Stomach smooth muscle (tissue), 2 donors: Measurements from ENCODE around the gene LRAT.

ENCODE experiments used
- H3K27ac ChIP-seq: one replicate; pipeline ENCODE4 v1.7.0; 2013; ENCODE audit warnings: mild to moderate bottlenecking, low read length, inconsistent platforms
- H3K27me3 ChIP-seq, 2 donors: one replicate each; pipeline ENCODE4 v1.7.0; 2013; ENCODE audit warnings: low read length in 2 of 2; ENCODE audit not compliant: insufficient read depth in 2 of 2, control insufficient read depth in 1 of 2
- H3K36me3 ChIP-seq, 2 donors: one replicate each; pipeline ENCODE4 v1.7.0; 2013; ENCODE audit warnings: low read length in 2 of 2; ENCODE audit not compliant: control insufficient read depth in 2 of 2, insufficient read depth in 2 of 2
- H3K4me1 ChIP-seq: one replicate; pipeline ENCODE4 v1.7.0; 2013; ENCODE audit warnings: low read length; ENCODE audit not compliant: control insufficient read depth, insufficient read depth
- H3K4me3 ChIP-seq, 2 donors: one replicate each; pipeline ENCODE4 v1.7.0; 2013; ENCODE audit warnings: low read length in 2 of 2
- H3K9ac ChIP-seq, 2 donors: one replicate each; pipeline ENCODE4 v1.7.0; 2013; ENCODE audit warnings: low read length in 2 of 2, mild to moderate bottlenecking in 1 of 2
- H3K9me3 ChIP-seq, 2 donors: one replicate each; pipeline ENCODE4 v1.7.0; 2013; ENCODE audit warnings: low read length in 2 of 2; ENCODE audit not compliant: control insufficient read depth in 2 of 2
- donor health status: healthy.
- donor health status: Pancreatic carcinoma.

LRAT gene

DNA sequence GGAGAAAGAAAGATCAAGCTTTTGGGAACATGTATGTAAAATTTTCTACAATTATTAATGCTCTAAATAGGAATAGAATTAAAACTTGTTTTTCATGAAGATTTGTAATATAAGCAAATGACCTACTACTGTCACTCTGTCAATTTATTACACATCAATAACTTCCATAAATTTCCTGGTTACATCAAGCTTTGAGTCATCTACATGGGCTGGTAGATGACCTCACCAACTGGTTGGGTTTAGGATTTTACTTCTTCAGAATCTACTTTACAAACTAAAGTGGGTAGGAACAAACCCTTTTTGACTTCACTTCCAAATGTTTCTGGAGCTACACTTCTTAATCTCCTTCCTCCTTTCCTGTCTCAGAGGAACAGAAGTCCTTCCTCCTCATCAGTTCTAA, 12.0 kb upstream of the LRAT start:
- H3K36me3 ChIP-seq, result no peaks in the 10 kb centered on the region
- no peak overlapping the region for H3K27ac ChIP-seq
- no peaks in the 10 kb centered on the region for H3K9me3 ChIP-seq
- no peaks in the 10 kb centered on the region for H3K4me1 ChIP-seq
- no peak overlapping the region for H3K4me3 ChIP-seq
- H3K9ac ChIP-seq, result no peak overlapping the region
- H3K27me3 ChIP-seq, result no peaks in the 10 kb centered on the region

DNA sequence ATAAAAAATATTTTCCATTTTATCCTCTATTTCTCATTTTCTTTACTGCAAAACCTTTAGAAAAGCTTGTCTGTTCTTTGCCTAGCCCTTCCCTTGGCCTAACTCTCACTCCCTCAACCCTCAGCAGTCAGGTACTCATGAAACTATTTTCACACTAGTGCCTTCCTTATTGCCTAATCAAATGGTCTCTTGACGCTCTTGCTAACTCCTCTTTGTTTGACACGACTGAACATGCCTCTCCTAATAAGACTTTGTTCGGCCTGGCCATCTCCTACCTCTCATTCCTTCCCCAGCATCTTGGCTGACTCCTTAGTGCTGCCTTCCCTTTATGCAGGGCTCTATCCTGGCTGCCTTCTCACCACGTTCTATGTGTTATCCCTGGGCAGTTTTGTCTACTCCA, 11.1 kb upstream of the LRAT start:
- H3K27ac ChIP-seq, result no peak overlapping the region
- no peak overlapping the region for H3K9ac ChIP-seq
- no peaks in the 10 kb centered on the region for H3K4me1 ChIP-seq
- no peaks in the 10 kb centered on the region for H3K9me3 ChIP-seq
- H3K4me3 ChIP-seq, result no peak overlapping the region
- H3K36me3 ChIP-seq, result no peaks in the 10 kb centered on the region
- no peaks in the 10 kb centered on the region for H3K27me3 ChIP-seq

DNA sequence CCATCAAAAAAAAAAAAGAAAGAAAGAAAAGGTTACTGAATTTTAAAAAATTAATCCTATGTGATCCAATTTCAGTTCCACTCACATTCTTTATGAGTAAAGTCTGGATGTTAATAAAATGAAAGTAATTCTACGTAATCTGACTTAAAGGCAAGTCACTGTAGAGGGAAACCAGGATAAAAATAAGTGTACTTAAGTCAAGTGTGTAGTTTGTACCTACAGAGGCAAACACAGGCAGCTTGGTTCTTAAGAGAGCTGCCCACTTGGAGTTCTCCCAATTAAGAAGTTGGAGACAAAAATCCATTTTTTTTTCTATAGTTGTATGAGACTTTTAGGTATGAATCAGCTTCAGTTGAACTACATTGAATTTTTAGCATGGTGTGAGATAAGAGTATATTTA, 7.0 kb upstream of the LRAT start:
- no peak overlapping the region for H3K9ac ChIP-seq
- H3K9me3 ChIP-seq, result no peaks in the 10 kb centered on the region
- no peaks in the 10 kb centered on the region for H3K27me3 ChIP-seq
- no peak overlapping the region for H3K27ac ChIP-seq
- H3K4me1 ChIP-seq, result no peaks in the 10 kb centered on the region
- no peak overlapping the region for H3K4me3 ChIP-seq
- no peaks in the 10 kb centered on the region for H3K36me3 ChIP-seq

DNA sequence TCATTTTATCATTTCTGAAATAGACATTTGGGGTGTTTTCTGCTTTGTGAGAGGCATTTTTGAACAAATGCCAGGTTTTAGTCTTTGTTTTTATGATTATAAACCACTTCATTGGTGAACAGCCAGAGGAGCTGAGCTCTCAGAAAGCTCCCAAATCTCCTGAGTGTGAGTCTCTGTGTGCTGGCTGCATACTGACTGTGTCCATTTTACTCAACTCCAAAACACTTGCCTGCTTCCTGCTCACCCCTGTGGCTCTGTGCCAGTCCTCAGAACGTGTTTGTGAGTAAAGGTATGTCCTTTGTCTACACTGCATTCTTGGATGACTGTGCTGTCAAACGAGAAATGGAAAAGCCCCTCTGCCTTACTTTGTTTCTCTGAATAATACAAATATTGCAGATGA, 5.4 kb upstream of the LRAT start:
- H3K9ac ChIP-seq, result no peak overlapping the region
- H3K4me1 ChIP-seq, result peaks cover 6% of the 10 kb centered on the region
- H3K4me3 ChIP-seq, result no peak overlapping the region
- H3K36me3 ChIP-seq, result no peaks in the 10 kb centered on the region
- no peak overlapping the region for H3K27ac ChIP-seq
- H3K9me3 ChIP-seq, result no peaks in the 10 kb centered on the region
- peaks cover 0 to 2% of the 10 kb centered on the region in 2 donors for H3K27me3 ChIP-seq

DNA sequence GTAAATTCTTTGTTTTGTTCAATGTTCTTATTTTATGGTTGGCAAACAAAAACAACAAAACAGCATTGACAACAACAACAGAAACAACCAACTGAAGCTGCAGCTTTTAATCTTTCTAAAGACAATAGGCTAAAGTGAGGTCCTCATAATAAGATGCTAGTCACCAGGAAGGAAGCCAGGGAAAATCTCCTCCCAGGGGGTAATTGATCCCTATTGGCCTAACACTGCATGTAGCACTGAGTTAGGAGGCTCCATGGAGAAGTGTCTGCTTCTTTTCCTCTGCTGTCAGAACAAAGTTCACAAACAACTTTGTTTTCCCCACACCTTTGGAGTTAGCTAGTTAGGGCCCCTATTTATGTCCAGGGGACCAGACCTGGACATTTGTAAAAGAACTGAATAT, 4.7 kb upstream of the LRAT start:
- Histone ChIP-seq H3K9ac (no peak overlapping the region), H3K9me3 (no peaks in the 10 kb centered on the region), H3K4me1 (peaks cover 13% of the 10 kb centered on the region), H3K36me3 (no peaks in the 10 kb centered on the region), H3K27ac (no peak overlapping the region), H3K4me3 (no peak overlapping the region), H3K27me3 (peaks cover 2 to 8% of the 10 kb centered on the region in 2 donors)

DNA sequence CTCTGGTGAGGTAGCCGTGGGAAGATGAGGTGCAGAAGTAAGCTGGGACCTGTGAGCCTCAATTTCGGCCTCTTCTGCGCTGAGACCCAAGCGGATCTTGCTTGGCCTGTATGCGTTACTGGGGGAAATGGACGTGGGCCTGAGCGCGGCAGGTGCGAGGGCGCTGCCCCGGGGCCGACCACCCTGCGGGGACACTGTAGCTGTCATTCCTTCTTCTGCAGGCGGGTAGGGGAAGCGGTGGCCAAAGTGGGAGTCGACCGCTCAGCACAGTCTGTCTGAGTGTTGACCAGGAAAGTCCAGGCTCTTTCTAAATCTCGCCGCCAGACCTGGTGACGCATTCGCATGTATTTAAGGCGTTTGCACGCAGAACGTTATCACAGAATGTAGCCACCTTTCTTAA, 3.3 kb upstream of the LRAT start:
- Histone ChIP-seq H3K9me3 (no peaks in the 10 kb centered on the region), H3K36me3 (no peaks in the 10 kb centered on the region), H3K27me3 (peaks cover 9 to 15% of the 10 kb centered on the region in 2 donors), H3K27ac (no peak overlapping the region), H3K4me1 (peaks cover 17% of the 10 kb centered on the region), H3K4me3 (no peak overlapping the region), H3K9ac (no peak overlapping the region)

DNA sequence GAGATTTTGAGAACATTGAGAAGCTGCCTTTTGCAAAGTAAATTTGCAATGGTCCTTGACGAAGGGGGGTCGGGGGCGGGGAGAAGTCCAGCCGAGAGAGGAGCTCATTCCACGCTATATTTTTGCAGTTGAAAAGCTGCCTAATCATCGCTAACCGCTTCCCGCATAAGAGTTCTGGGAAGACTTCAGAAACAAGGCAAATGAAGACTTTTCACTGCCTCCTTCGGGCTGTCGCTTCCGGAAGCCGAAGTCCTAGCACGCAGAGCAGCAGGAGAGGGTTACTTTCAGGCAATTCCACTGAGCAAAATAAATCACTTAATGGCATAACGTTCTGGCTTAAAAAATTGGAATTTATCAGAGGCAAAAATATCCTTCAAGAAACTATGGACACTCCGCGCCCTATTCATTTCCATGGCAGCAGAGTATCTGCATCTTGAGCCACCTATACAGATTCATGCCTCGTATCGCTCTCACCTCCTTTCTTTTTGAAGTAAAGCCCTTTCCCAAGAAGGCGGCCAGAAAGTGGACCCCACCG, 2.6 kb upstream of the LRAT start:
- Histone ChIP-seq H3K9ac (no peak overlapping the region), H3K27me3 (peaks cover 9 to 15% of the 10 kb centered on the region in 2 donors), H3K27ac (no peak overlapping the region), H3K4me3 (peak overlapping the region in 1 of 2 donors; percentile 11), H3K9me3 (no peaks in the 10 kb centered on the region), H3K36me3 (no peaks in the 10 kb centered on the region), H3K4me1 (peaks cover 17% of the 10 kb centered on the region)

DNA sequence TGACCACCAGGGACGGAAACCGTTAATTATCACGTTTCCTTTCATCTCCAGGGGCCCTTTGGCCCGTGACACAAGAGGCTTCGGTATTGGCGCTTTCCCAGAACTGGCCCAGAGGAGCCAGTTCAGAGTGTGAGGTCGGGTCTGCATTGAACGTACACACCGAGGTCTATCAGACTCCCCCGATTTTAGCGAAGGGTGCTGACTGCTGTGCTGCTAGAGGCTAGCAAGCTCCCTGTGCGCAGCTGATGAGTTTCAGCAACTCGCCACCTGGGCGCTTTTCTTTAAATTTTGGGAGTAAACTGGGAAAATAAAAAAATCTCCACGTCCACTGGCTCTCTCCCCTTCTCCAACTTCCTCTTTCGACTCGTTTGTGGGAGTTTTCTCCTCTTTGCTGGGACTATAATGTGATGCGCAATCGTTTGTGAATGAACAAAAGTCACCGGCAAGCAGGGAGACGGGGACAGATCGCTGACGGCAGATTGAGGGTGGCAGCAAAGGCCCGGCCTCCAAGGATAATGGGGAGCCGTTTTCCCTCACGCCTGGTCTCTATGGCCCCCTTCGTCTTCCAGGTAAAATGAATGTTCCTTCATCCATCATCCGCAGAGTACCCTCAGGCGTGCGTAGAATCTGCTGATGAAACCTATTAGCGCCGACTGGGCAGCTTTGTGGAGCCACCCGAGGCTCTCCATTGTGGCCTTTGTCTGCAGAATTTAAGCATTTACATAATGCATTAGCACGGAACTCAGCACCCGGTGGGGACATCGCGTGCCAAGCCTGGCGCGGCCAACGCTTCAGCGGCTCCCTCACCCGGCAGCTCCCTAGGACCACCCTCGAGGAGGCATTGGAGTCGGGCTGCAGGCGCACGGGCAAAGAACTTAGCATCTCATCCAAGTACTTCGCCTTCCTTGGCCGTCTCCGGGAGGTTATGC, 1.6 kb upstream of the LRAT start:
- H3K4me1 ChIP-seq, result peaks cover 17% of the 10 kb centered on the region
- peak overlapping the region; percentile 33 to 81 for H3K4me3 ChIP-seq
- H3K36me3 ChIP-seq, result no peaks in the 10 kb centered on the region
- no peak overlapping the region for H3K27ac ChIP-seq
- H3K9ac ChIP-seq, result no peak overlapping the region
- no peaks in the 10 kb centered on the region for H3K9me3 ChIP-seq
- H3K27me3 ChIP-seq, result peaks cover 9 to 15% of the 10 kb centered on the region in 2 donors

DNA sequence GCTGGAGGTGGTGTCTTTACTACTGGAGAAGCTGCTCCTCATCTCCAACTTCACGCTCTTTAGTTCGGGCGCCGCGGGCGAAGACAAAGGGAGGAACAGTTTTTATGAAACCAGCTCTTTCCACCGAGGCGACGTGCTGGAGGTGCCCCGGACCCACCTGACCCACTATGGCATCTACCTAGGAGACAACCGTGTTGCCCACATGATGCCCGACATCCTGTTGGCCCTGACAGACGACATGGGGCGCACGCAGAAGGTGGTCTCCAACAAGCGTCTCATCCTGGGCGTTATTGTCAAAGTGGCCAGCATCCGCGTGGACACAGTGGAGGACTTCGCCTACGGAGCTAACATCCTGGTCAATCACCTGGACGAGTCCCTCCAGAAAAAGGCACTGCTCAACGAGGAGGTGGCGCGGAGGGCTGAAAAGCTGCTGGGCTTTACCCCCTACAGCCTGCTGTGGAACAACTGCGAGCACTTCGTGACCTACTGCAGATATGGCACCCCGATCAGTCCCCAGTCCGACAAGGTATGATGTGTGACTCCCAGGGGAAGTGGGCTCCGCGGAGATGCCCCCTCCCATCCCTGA, 634 bp downstream of the LRAT start:
- H3K9me3 ChIP-seq, result no peaks in the 10 kb centered on the region
- peaks cover 9 to 15% of the 10 kb centered on the region in 2 donors for H3K27me3 ChIP-seq
- H3K4me1 ChIP-seq, result peaks cover 17% of the 10 kb centered on the region
- no peak overlapping the region for H3K27ac ChIP-seq
- H3K9ac ChIP-seq, result no peak overlapping the region
- peak overlapping the region; percentile 81 to 82 for H3K4me3 ChIP-seq
- no peaks in the 10 kb centered on the region for H3K36me3 ChIP-seq

DNA sequence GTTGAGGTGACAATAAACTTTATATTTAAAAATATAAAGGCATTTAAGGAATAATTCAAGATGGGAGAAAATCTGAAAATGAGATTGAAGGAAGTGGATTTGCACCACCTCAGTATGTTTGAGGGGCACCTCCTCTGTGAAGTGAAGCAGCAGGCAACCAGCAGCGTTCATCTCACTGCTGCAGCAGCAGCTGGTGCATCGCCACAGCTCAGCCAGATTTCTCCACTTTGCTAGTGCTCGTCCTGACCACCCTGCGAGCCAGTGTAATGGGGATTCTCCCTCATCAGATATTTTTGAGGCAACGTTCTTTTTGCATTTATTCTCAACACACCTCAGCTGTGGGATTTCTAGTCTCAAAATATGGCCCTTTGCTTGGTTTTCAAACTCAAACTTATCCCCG, 13.9 kb downstream of the LRAT start:
- peaks cover 0 to 2% of the 10 kb centered on the region in 2 donors for H3K27me3 ChIP-seq
- no peak overlapping the region for H3K27ac ChIP-seq
- H3K4me1 ChIP-seq, result no peaks in the 10 kb centered on the region
- H3K36me3 ChIP-seq, result no peaks in the 10 kb centered on the region
- H3K9ac ChIP-seq, result no peak overlapping the region
- no peak overlapping the region for H3K4me3 ChIP-seq
- no peaks in the 10 kb centered on the region for H3K9me3 ChIP-seq

DNA sequence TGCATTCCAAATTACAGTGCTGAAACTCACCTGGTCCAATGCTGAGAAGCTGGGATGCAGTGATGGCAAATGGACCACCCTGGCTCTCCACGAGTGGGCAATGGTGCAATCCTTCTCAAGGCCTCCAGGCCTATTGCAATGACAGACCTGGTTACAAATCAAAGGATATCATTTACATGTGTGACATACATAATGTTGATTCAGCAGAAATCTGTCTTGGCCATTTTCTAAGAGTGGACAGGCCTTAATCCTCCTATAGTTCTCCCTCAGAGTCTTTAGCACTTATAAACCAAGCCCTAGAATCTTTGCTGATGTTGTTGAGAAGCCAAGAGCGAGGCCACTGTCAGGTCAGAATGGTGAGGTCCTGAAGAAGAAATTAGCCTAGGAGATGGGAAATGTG, 17.1 kb downstream of the LRAT start:
- Histone ChIP-seq H3K27me3 (peaks cover 0 to 2% of the 10 kb centered on the region in 2 donors), H3K9ac (no peak overlapping the region), H3K27ac (no peak overlapping the region), H3K9me3 (no peaks in the 10 kb centered on the region), H3K36me3 (no peaks in the 10 kb centered on the region), H3K4me3 (no peak overlapping the region), H3K4me1 (no peaks in the 10 kb centered on the region)
